OCI-LY1 (cell line): ENCODE results near the gene NKX2-2.

ENCODE experiments used
- CTCF ChIP-seq: fragments of 200-600 bp; sonication (generic), shearing (Covaris generic); IDR thresholded peaks from 2 replicates; pipeline ENCODE4 v1.5.1; 2017; ENCODE audit warnings: mild to moderate bottlenecking, antibody characterized with exemption, low read length, moderate library complexity, mixed read lengths
- EZH2 ChIP-seq: fragments of 200-600 bp; sonication (generic), shearing (Covaris generic); IDR thresholded peaks from 2 replicates; pipeline ENCODE4 v1.8.0; 2017; ENCODE audit warnings: borderline replicate concordance, mixed run types, mild to moderate bottlenecking, antibody characterized with exemption, low read length, moderate library complexity, mixed read lengths

GRCh38 chr20:21557241-21558020 lies 43.6 kb upstream of the NKX2-2 start:
- no peak for TF ChIP-seq CTCF
- no peak for TF ChIP-seq EZH2
